GM12892 (cell line): ENCODE measurements around the gene TMEM59.

Source experiments
- POLR2A ChIP-seq: IDR thresholded peaks from 2 replicates; pipeline ENCODE4 v1.6.1; 2011; ENCODE audit warnings: low read depth, low read length, control low read depth
- POLR2AphosphoS5 ChIP-seq: IDR thresholded peaks from 2 replicates; pipeline ENCODE4 v1.6.1; 2011; ENCODE audit warnings: low read depth, low read length, control low read depth
- TAF1 ChIP-seq: IDR thresholded peaks from 2 replicates; pipeline ENCODE4 v1.6.1; 2011; ENCODE audit warnings: low read depth, mild to moderate bottlenecking, control low read depth, low read length, borderline replicate concordance

DNA sequence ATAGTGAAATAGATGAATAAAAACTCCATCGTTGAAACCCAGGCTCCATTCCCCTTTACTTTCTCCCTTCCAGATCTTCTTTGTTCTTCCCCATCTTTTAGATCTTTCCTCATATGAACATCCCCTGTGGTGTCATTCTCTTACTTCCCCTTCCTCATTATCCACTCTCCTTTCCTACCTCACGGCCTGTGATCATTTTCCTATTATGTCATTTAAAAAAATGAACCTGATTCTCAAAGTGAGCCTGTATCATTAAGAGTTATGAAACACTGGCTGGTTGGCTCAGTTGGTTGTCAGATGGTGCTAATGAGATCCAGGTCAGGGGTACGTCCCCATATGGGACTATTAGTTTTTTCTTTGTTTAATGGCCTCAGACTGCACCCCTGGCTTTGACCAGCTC lies 38.7 kb upstream of the TMEM59 start:
- TF ChIP-seq POLR2AphosphoS5 (no peak), POLR2A (no peak), TAF1 (no peak)
